HG03520 (cell line): ENCODE data around the gene SRP68.

Source experiments
- ATAC-seq: cut with Tn5 transposase; IDR thresholded peaks from one replicate; pipeline ENCODE4 v1.9.1; 2021; ENCODE audit warnings: mild to moderate bottlenecking, moderate library complexity; ENCODE audit not compliant: unreplicated experiment

Gene SRP68

GRCh38 chr17:76019833-76020467, 52.4 kb downstream of the SRP68 start:
- ATAC-seq = no peak

- ATAC-seq = no peak
Observed at GRCh38 chr17:76018801-76019200, 53.5 kb downstream of the SRP68 start.

GRCh38 chr17:76018340-76018680, 54.0 kb downstream of the SRP68 start:
- no peak for ATAC-seq

GRCh38 chr17:76017481-76018339, 54.6 kb downstream of the SRP68 start:
- no peak for ATAC-seq

GRCh38 chr17:76014925-76015261, 57.4 kb downstream of the SRP68 start:
- no peak for ATAC-seq

- peak; percentile 55 for ATAC-seq
Observed at GRCh38 chr17:76014100-76014924, 58.0 kb downstream of the SRP68 start.

GRCh38 chr17:76013377-76013932, 58.9 kb downstream of the SRP68 start:
- ATAC-seq = no peak

- ATAC-seq = no peak
Observed at GRCh38 chr17:76011951-76012350, 60.4 kb downstream of the SRP68 start.

GRCh38 chr17:76009969-76010661, 62.2 kb downstream of the SRP68 start:
- no peak for ATAC-seq

- ATAC-seq = no peak
Observed at GRCh38 chr17:76009447-76009846, 62.9 kb downstream of the SRP68 start.

- ATAC-seq = no peak
Observed at GRCh38 chr17:76008630-76009425, 63.5 kb downstream of the SRP68 start.

- ATAC-seq = no peak
Observed at GRCh38 chr17:76008208-76008607, 64.1 kb downstream of the SRP68 start.

- no peak for ATAC-seq
Observed at GRCh38 chr17:76007850-76008165, 64.5 kb downstream of the SRP68 start.

GRCh38 chr17:76007131-76007849, 65.0 kb downstream of the SRP68 start:
- no peak for ATAC-seq

GRCh38 chr17:76005263-76006149, 66.8 kb downstream of the SRP68 start:
- no peak for ATAC-seq

GRCh38 chr17:76004750-76005262, 67.5 kb downstream of the SRP68 start:
- no peak for ATAC-seq

GRCh38 chr17:76003915-76004314, 68.4 kb downstream of the SRP68 start:
- ATAC-seq = no peak

- no peak for ATAC-seq
Observed at GRCh38 chr17:76002100-76002499, 70.2 kb downstream of the SRP68 start.
